HT1080 (cell line): Measurements from ENCODE around the gene CTTNBP2. TPM values are rescaled to one million over a fixed set of nuclear protein-coding genes. Genes with fewer than 3 reads are reported as not detected.

Source experiments
- DNase-seq: peaks from one replicate; pipeline ENCODE4 v3.0.0-alpha.2; 2015; ENCODE audit warnings: low read depth
- total RNA-seq: library from RNA; depleted of rRNA; stranded (reverse); fragments of >200 nt; shearing (Covaris generic); gene quantifications from 2 replicates; pipeline ENCODE4 v1.2.3, GENCODE V29; 2014

The CTTNBP2 gene
- total RNA-seq, 1 experiment from 2014 or later: 3.2 TPM

GRCh38 chr7:117785431-117785830, 87.8 kb downstream of the CTTNBP2 start:
- DNase-seq: no peak

DNA sequence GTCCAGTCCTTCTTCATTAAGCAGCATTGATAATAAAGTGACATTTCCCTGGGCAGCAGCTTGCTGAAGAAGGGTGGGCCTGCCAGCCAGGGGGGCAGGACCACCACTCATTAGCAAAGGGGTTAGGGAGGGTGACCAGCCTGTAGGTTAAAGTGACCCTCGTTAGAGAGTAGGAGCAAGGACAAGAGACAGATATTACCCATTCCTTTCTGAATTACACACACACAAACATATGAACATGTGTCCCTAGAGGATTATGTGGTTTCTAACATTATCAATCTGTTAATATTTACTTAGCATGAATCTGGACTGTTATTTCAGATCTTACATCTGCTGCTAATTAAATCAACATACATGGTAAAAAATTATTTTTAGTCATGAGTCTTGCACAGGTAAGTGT, 88.9 kb downstream of the CTTNBP2 start:
- DNase-seq: no peak

DNA sequence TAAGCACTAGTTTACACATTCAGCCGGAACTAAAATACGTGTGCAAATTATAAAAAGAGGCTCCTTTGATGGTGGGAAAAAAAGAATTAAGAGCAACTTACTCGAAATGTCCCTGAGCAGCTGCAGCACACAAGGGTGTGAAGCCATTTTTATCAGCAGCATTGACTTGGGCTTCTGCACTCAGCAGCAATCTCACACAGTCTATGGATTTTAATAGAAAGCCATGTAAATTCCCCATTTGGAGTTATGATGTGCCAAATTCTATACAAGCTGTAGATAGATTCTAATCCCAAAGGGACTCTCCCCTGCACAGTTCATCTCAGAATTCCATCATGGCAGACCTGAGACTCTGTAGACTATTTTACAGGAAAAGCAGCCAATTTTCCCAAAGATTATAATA, 90.5 kb downstream of the CTTNBP2 start:
- DNase-seq: no peak

- peak; percentile 42 for DNase-seq
Observed at GRCh38 chr7:117781707-117782106, 91.5 kb downstream of the CTTNBP2 start.

- DNase-seq: no peak
Observed at GRCh38 chr7:117780832-117781231, 92.4 kb downstream of the CTTNBP2 start.

- no peak for DNase-seq
Observed at GRCh38 chr7:117777335-117778142, 95.7 kb downstream of the CTTNBP2 start.

GRCh38 chr7:117776224-117776623, 97.0 kb downstream of the CTTNBP2 start:
- DNase-seq: no peak

- no peak for DNase-seq
Observed at GRCh38 chr7:117775801-117776200, 97.4 kb downstream of the CTTNBP2 start.

- DNase-seq: no peak
Observed at GRCh38 chr7:117774943-117775342, 98.3 kb downstream of the CTTNBP2 start.

GRCh38 chr7:117772421-117772820, 100.8 kb downstream of the CTTNBP2 start:
- no peak for DNase-seq

- DNase-seq: no peak
Observed at GRCh38 chr7:117771756-117772155, 101.5 kb downstream of the CTTNBP2 start.

DNA sequence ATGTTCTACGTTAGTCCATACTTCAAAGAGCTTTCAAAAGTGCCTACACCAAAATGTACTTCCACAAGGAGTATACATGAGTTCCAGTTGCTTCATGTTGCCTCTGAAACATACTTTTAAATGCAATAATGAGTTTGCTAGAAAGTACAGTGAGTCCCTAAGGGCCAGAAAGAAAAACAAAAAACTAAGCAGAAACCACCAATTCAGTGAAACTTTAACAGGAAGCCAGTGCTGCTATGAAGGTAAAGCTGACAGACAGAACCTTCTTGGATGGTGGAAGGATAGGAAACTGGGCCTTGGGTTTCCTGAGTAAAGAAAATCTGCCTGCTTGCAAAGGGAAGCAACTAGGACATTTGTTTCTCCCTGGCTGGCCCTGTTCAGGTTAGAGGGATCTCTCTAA, 104.2 kb downstream of the CTTNBP2 start:
- DNase-seq: no peak

- no peak for DNase-seq
Observed at GRCh38 chr7:117767951-117768350, 105.3 kb downstream of the CTTNBP2 start.

- DNase-seq: no peak
Observed at GRCh38 chr7:117766913-117767312, 106.3 kb downstream of the CTTNBP2 start.

GRCh38 chr7:117764031-117764430, 109.2 kb downstream of the CTTNBP2 start:
- DNase-seq: peak; percentile 52

GRCh38 chr7:117762055-117762454, 111.2 kb downstream of the CTTNBP2 start:
- DNase-seq: no peak

DNA sequence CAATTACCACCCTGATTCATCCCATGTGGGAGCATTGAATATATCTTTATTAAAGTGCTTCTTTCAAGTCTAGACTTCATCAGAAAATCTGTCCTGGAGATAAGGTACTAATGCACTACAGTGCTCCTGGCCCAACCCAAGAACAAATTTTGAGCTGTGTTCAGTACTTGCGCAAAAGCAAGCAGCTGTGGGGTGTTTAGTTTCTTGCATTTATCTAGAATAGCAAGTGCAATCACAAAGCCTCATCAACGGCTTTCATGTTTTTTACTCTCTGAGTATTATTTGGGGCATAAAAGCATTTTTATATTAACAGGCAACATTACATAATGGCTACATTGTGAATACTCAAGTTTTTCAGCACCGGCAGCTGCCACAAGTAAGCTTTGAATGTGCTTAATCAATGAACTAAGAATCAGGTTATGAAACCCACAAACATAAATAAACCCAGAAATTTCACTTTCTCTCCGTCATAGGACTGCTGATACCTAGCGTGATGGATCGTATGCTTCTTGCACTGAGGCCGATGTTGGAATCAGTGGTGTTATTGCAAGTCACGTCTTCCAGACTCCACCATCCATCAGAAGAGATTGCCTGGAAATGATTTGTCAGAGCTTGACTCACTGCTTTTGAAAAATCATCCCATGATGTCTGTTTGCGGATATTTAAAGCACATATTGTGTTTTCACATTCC, 113.1 kb downstream of the CTTNBP2 start:
- DNase-seq: no peak

DNA sequence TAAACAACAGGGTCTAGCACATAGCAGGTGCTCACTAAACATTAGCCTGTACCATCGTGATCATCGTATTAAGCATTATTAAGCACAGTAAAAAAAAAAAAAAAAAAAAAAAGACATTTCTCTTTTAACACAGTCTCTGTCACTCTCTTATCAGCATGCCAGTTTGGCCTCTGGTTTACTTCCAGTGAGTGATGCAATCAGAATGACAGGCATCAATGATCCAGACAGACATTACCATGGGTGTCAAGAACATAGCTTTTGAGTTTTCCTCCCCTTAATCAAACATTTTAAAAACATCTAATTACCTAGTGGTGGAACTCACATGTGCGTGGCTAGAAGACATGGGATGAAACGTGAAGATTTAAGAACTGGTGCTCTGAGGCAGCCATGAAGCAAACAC, 115.8 kb downstream of the CTTNBP2 start:
- DNase-seq: no peak

DNA sequence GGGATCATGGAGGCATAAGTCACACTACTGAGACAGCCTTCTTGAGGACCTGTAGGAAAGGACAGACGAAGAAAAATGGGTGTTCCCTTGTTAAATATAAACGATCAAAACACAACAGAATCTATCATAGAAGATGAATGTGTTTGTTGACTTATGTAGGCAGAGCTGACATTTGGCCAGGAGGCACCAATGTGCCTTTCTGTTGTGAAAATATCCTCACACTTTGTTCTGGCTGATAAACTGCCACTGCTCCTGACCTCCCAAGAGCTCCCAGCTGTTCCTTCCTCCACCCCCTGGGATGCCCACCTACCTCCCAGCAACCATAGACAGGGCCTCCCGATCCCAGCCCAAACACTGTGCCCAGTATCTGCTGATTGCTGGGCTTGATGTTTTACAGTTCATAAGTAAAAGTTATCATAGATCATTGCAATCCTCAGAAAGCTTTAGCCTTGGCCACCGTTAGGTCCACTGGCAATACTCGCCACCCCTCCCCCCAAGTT, 116.6 kb downstream of the CTTNBP2 start:
- DNase-seq: no peak

- DNase-seq: no peak
Observed at GRCh38 chr7:117755136-117755535, 118.1 kb downstream of the CTTNBP2 start.

- DNase-seq: no peak
Observed at GRCh38 chr7:117751775-117752174, 121.5 kb downstream of the CTTNBP2 start.
